H9 (cell line): ENCODE data around the gene SSBP2. TPM values are rescaled to one million over a fixed set of nuclear protein-coding genes. Genes with fewer than 3 reads are reported as not detected.

ENCODE experiments used
- DNase-seq: peaks from one replicate; pipeline ENCODE4 v3.0.0-alpha.2; 2017
- H2AFZ ChIP-seq: one replicate; pipeline ENCODE4 v1.6.1; 2013; ENCODE audit warnings: mild to moderate bottlenecking, low read length, control low read depth, moderate library complexity
- H2AK5ac ChIP-seq: 2 replicates; pipeline ENCODE4 v1.6.1; 2013; ENCODE audit warnings: low read length, control low read depth, mixed read lengths; ENCODE audit not compliant: insufficient read length
- H2BK120ac ChIP-seq: one replicate; pipeline ENCODE4 v1.6.1; 2013; ENCODE audit warnings: low read depth, mild to moderate bottlenecking, low read length, control low read depth, inconsistent platforms; ENCODE audit not compliant: poor library complexity, severe bottlenecking
- H2BK12ac ChIP-seq: 2 replicates; pipeline ENCODE4 v1.6.1; 2013; ENCODE audit warnings: low read length, control low read depth, mixed read lengths, low read depth; ENCODE audit not compliant: insufficient read length
- H2BK15ac ChIP-seq: 2 replicates; pipeline ENCODE4 v1.6.1; 2013; ENCODE audit warnings: low read depth, low read length, control low read depth
- H2BK20ac ChIP-seq: one replicate; pipeline ENCODE4 v1.6.1; 2013; ENCODE audit warnings: low read depth, mild to moderate bottlenecking, low read length, control low read depth, inconsistent platforms; ENCODE audit not compliant: poor library complexity, severe bottlenecking
- H2BK5ac ChIP-seq: 2 replicates; pipeline ENCODE4 v1.6.1; 2013; ENCODE audit warnings: low read length, control low read depth, mixed read lengths; ENCODE audit not compliant: insufficient read length
- H3K14ac ChIP-seq: 2 replicates; pipeline ENCODE4 v1.6.1; 2013; ENCODE audit warnings: low read length, control low read depth; ENCODE audit not compliant: insufficient read depth
- H3K18ac ChIP-seq: 2 replicates; pipeline ENCODE4 v1.6.1; 2013; ENCODE audit warnings: low read depth, mild to moderate bottlenecking, mixed read lengths, low read length, control low read depth; ENCODE audit not compliant: insufficient read length
- H3K23ac ChIP-seq: 2 replicates; pipeline ENCODE4 v1.6.1; 2013; ENCODE audit warnings: low read length, control low read depth, mixed read lengths, low read depth; ENCODE audit not compliant: insufficient read length
- H3K23me2 ChIP-seq: 2 replicates; pipeline ENCODE4 v1.6.1; 2013; ENCODE audit warnings: low read depth, mild to moderate bottlenecking, mixed read lengths, low read length, control low read depth; ENCODE audit not compliant: insufficient read length, poor library complexity, severe bottlenecking
- H3K27ac ChIP-seq: 2 replicates; pipeline ENCODE4 v1.5.1; 2013; ENCODE audit warnings: low read length, control low read depth, mixed read lengths, low read depth; ENCODE audit not compliant: insufficient read length
- H3K27me3 ChIP-seq: 2 replicates; pipeline ENCODE4 v1.6.1; 2013; ENCODE audit warnings: low read length, control low read depth, inconsistent platforms; ENCODE audit not compliant: insufficient read depth
- H3K4ac ChIP-seq: 2 replicates; pipeline ENCODE4 v1.6.1; 2013; ENCODE audit warnings: low read depth, mild to moderate bottlenecking, control low read depth, inconsistent platforms, low read length, moderate library complexity
- H3K4me1 ChIP-seq: 2 replicates; pipeline ENCODE4 v1.6.1; 2013; ENCODE audit warnings: low read length, control low read depth, inconsistent platforms; ENCODE audit not compliant: insufficient read depth
- H3K4me2 ChIP-seq: 2 replicates; pipeline ENCODE4 v1.6.1; 2013; ENCODE audit warnings: low read length, control low read depth, mixed read lengths; ENCODE audit not compliant: insufficient read length, insufficient read depth
- H3K56ac ChIP-seq: 2 replicates; pipeline ENCODE4 v1.6.1; 2013; ENCODE audit warnings: low read depth, mild to moderate bottlenecking, mixed read lengths, low read length, control low read depth; ENCODE audit not compliant: insufficient read length
- H3K79me1 ChIP-seq: 2 replicates; pipeline ENCODE4 v1.6.1; 2013; ENCODE audit warnings: low read depth, mild to moderate bottlenecking, moderate library complexity, low read length, control low read depth, inconsistent platforms; ENCODE audit not compliant: insufficient read depth, poor library complexity, severe bottlenecking
- H3K79me2 ChIP-seq: 2 replicates; pipeline ENCODE4 v1.6.1; 2013; ENCODE audit warnings: low read length, control low read depth, inconsistent platforms; ENCODE audit not compliant: insufficient read depth
- H3K9ac ChIP-seq: 2 replicates; pipeline ENCODE4 v1.6.1; 2013; ENCODE audit warnings: low read length, control low read depth, mixed read lengths; ENCODE audit not compliant: insufficient read length; ENCODE audit errors: extremely low read depth
- H3K9me3 ChIP-seq: one replicate; pipeline ENCODE4 v1.6.1; 2013; ENCODE audit warnings: low read depth, low read length, inconsistent platforms; ENCODE audit not compliant: control insufficient read depth
- H3T11ph ChIP-seq: one replicate; pipeline ENCODE4 v1.6.1; 2013; ENCODE audit warnings: mild to moderate bottlenecking, low read length, control low read depth, inconsistent platforms
- H4K20me1 ChIP-seq: one replicate; pipeline ENCODE4 v1.6.1; 2013; ENCODE audit not compliant: control insufficient read depth, insufficient read length, insufficient read depth
- H4K5ac ChIP-seq: 2 replicates; pipeline ENCODE4 v1.6.1; 2013; ENCODE audit warnings: low read depth, mild to moderate bottlenecking, mixed read lengths, low read length, control low read depth; ENCODE audit not compliant: insufficient read length
- H4K8ac ChIP-seq: replicated peaks from 2 replicates; pipeline ENCODE4 v1.6.1; 2013; ENCODE audit warnings: low read length, control low read depth, mixed read lengths, low read depth; ENCODE audit not compliant: insufficient read length
- H4K91ac ChIP-seq: 2 replicates; pipeline ENCODE4 v1.6.1; 2013; ENCODE audit warnings: low read depth, mild to moderate bottlenecking, moderate library complexity, mixed read lengths, low read length, control low read depth; ENCODE audit not compliant: insufficient read length
- H3K27ac Mint-ChIP-seq, 3 experiments: 2 replicates in 2 of 3; 3 replicates in 1 of 3; pipeline ENCODE4 v1.8.0; 2020 to 2021; ENCODE audit warnings: mixed read lengths in 3 of 3, mild to moderate bottlenecking in 1 of 3, moderate library complexity in 1 of 3
- H3K27me3 Mint-ChIP-seq: 2 replicates; pipeline ENCODE4 v1.8.0; 2021; ENCODE audit warnings: low read depth, mild to moderate bottlenecking, moderate library complexity, mixed read lengths
- H3K36me3 Mint-ChIP-seq, 3 experiments: 2 replicates in 2 of 3; 3 replicates in 1 of 3; pipeline ENCODE4 v1.8.0; 2020 to 2021; ENCODE audit warnings: low read depth in 3 of 3, mixed read lengths in 3 of 3; ENCODE audit not compliant: insufficient read depth in 1 of 3
- H3K4me1 Mint-ChIP-seq, 2 experiments: 2 replicates each; pipeline ENCODE4 v1.8.0; 2020; ENCODE audit warnings: mixed read lengths in 2 of 2
- H3K4me3 Mint-ChIP-seq, 2 experiments: 2 replicates in 1 of 2; 3 replicates in 1 of 2; pipeline ENCODE4 v1.8.0; 2020 to 2021; ENCODE audit warnings: mild to moderate bottlenecking in 2 of 2, mixed read lengths in 2 of 2, moderate library complexity in 1 of 2
- H3K9me3 Mint-ChIP-seq, 2 experiments: 2 replicates in 1 of 2; 3 replicates in 1 of 2; pipeline ENCODE4 v1.8.0; 2020; ENCODE audit warnings: mild to moderate bottlenecking in 2 of 2, mixed read lengths in 2 of 2, moderate library complexity in 1 of 2
- WGBS: extraction: QIAGEN DNeasy Blood & Tissue Kit; methylation state at CpG from one replicate; pipeline ENCODE4 v1.1.7; 2013; ENCODE audit warnings: missing lambda C conversion rate, low lambda C conversion rate, mixed read lengths; ENCODE audit not compliant: insufficient read length; ENCODE audit errors: extremely low coverage; 5-methylcytosine and 5-hydroxymethylcytosine counted together
- total RNA-seq: library from RNA; stranded (reverse); gene quantifications from 2 replicates; pipeline ENCODE4 v1.2.1, GENCODE V29; 2021
- TF ChIP-seq, protein P1 (sequence below): fragments of 200-600 bp; sonication (generic); conservative IDR thresholded peaks from 3 replicates; pipeline ENCODE4 v1.8.0; 2021; ENCODE audit warnings: antibody characterized with exemption, mild to moderate bottlenecking

Gene SSBP2
- total RNA-seq, 1 experiment from 2014 or later = 35.6 TPM

DNA sequence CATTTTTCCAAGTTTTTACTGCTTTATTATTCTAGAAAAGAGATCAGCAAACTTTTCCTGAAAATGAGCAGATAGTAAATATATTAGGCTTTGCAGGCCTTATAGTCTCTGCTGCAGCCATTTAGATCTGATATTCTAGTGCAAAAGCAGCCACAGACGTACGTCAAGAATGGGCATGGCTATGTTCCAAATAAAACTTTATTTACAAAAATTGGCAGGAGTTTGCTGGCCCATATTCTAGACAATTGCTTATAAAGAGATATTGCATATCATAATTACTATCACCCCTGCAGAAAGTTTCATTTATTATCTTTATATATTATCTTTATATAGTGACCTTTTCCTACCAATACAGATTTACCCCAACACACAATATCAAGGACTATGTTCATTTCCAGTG is 195.0 kb downstream of the SSBP2 start:
- H3K9me3 ChIP-seq = no peaks in the 10 kb centered on the region
- H2BK20ac ChIP-seq = no peak overlapping the region
- no peak overlapping the region for H3K27ac Mint-ChIP-seq
- no peaks in the 10 kb centered on the region for H3K9me3 Mint-ChIP-seq
- no peak overlapping the region for H3K23ac ChIP-seq
- peaks cover 2 to 3% of the 10 kb centered on the region in 2 experiments; a peak in 1 of 4 replicates for H3K4me1 Mint-ChIP-seq
- H3K4me1 ChIP-seq = no peaks in the 10 kb centered on the region
- H3T11ph ChIP-seq = no peak overlapping the region
- H2BK15ac ChIP-seq = no peak overlapping the region
- no peak overlapping the region for H3K18ac ChIP-seq
- no peak overlapping the region for H3K9ac ChIP-seq
- DNase-seq = no peak
- H3K14ac ChIP-seq = no peak overlapping the region
- no peak overlapping the region for H2AK5ac ChIP-seq
- no peak overlapping the region for H3K56ac ChIP-seq
- H3K4ac ChIP-seq = no peak overlapping the region
- H3K23me2 ChIP-seq = no peaks in the 10 kb centered on the region
- no peak overlapping the region for H3K4me2 ChIP-seq
- no peaks in the 10 kb centered on the region for H3K27me3 ChIP-seq
- H3K36me3 Mint-ChIP-seq = no peaks in the 10 kb centered on the region
- H3K27me3 Mint-ChIP-seq = no peaks in the 10 kb centered on the region
- H4K20me1 ChIP-seq = no peaks in the 10 kb centered on the region
- no peak overlapping the region for H4K8ac ChIP-seq
- H3K27ac ChIP-seq = no peak overlapping the region
- no peak overlapping the region for H2BK120ac ChIP-seq
- H2BK12ac ChIP-seq = no peak overlapping the region
- no CpG with 5 or more reads among the region's 2 CpGs for WGBS
- no peaks in the 10 kb centered on the region for H3K79me2 ChIP-seq
- no peaks in the 10 kb centered on the region for H3K79me1 ChIP-seq
- no peak overlapping the region for H3K4me3 Mint-ChIP-seq
- TF ChIP-seq, protein P1, sequence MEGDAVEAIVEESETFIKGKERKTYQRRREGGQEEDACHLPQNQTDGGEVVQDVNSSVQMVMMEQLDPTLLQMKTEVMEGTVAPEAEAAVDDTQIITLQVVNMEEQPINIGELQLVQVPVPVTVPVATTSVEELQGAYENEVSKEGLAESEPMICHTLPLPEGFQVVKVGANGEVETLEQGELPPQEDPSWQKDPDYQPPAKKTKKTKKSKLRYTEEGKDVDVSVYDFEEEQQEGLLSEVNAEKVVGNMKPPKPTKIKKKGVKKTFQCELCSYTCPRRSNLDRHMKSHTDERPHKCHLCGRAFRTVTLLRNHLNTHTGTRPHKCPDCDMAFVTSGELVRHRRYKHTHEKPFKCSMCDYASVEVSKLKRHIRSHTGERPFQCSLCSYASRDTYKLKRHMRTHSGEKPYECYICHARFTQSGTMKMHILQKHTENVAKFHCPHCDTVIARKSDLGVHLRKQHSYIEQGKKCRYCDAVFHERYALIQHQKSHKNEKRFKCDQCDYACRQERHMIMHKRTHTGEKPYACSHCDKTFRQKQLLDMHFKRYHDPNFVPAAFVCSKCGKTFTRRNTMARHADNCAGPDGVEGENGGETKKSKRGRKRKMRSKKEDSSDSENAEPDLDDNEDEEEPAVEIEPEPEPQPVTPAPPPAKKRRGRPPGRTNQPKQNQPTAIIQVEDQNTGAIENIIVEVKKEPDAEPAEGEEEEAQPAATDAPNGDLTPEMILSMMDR = no peak
- H4K91ac ChIP-seq = no peak overlapping the region
- H2BK5ac ChIP-seq = no peak overlapping the region
- H2AFZ ChIP-seq = no peak overlapping the region
- H4K5ac ChIP-seq = no peak overlapping the region
